A673 (cell line): ENCODE data around the gene CCDC73.
"Not testable (repeated sequence)": the region's sequence is repeated elsewhere in the genome, so short reads cannot be mapped to it uniquely, and the experiment has no call there.

Experiments
- EZH2 ChIP-seq: fragments of 200-600 bp; sonication (generic); IDR thresholded peaks from 2 replicates; pipeline ENCODE4 v1.6.1; 2017; ENCODE audit warnings: borderline replicate concordance, low read depth, mild to moderate bottlenecking, mixed read lengths, antibody characterized with exemption, low read length; ENCODE audit not compliant: poor library complexity, severe bottlenecking
- TF ChIP-seq, protein P1 (sequence below): fragments of 300-800, 200-600 bp; sonication (generic); conservative IDR thresholded peaks from 2 replicates; pipeline ENCODE4 v1.5.1; 2017; ENCODE audit warnings: low read depth, mild to moderate bottlenecking, antibody characterized with exemption, low read length, moderate library complexity, mixed read lengths

DNA sequence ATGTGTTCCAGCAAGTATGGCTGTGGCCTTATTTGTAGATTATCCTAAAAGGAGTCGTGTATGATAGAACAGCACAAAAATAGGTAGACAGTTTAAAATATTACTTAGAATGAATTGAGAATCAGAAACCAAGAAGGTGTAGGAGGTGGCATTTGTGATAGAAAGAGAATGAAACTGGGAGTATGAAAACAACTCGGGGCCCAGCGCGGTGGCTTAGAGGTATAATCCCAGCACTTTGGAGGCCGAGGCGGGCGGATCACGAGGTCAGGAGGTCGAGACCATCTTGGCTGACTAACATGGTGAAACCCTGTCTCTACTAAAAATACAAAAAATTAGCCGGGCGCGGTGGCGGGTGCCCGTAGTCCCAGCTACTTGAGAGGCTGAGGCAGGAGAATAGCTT is 198.3 kb downstream of the CCDC73 start:
- TF ChIP-seq, protein P1, sequence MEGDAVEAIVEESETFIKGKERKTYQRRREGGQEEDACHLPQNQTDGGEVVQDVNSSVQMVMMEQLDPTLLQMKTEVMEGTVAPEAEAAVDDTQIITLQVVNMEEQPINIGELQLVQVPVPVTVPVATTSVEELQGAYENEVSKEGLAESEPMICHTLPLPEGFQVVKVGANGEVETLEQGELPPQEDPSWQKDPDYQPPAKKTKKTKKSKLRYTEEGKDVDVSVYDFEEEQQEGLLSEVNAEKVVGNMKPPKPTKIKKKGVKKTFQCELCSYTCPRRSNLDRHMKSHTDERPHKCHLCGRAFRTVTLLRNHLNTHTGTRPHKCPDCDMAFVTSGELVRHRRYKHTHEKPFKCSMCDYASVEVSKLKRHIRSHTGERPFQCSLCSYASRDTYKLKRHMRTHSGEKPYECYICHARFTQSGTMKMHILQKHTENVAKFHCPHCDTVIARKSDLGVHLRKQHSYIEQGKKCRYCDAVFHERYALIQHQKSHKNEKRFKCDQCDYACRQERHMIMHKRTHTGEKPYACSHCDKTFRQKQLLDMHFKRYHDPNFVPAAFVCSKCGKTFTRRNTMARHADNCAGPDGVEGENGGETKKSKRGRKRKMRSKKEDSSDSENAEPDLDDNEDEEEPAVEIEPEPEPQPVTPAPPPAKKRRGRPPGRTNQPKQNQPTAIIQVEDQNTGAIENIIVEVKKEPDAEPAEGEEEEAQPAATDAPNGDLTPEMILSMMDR: not testable (repeated sequence)
- TF ChIP-seq EZH2: not testable (repeated sequence)
